Fibroblast of lung (primary cell): Measurements from ENCODE around the gene ACAP3. TPM values are rescaled to one million over a fixed set of nuclear protein-coding genes. Genes with fewer than 3 reads are reported as not detected.

Experiments
- DNase-seq, 2 donors: peaks; one replicate each; pipeline versions ENCODE4 v3.0.0 to v3.0.0-alpha.2; 2010; ENCODE audit warnings: low read depth in 2 of 2
- H2AFZ ChIP-seq: 2 replicates; pipeline ENCODE4 v1.5.1; 2012; ENCODE audit warnings: low read length, control low read depth, inconsistent platforms
- H3K27ac ChIP-seq: 2 replicates; pipeline ENCODE4 v1.5.1; 2011; ENCODE audit warnings: low read length, control low read depth; ENCODE audit not compliant: insufficient read depth
- H3K27me3 ChIP-seq: 2 replicates; pipeline ENCODE4 v1.5.1; 2011; ENCODE audit warnings: mild to moderate bottlenecking, low read length; ENCODE audit not compliant: control insufficient read depth, insufficient read depth
- H3K36me3 ChIP-seq: 2 replicates; pipeline ENCODE4 v1.5.1; 2011; ENCODE audit warnings: low read length; ENCODE audit not compliant: control insufficient read depth, insufficient read depth
- H3K4me1 ChIP-seq: 2 replicates; pipeline ENCODE4 v1.5.1; 2011; ENCODE audit warnings: low read length; ENCODE audit not compliant: control insufficient read depth, insufficient read depth; ENCODE audit errors: extremely low read depth
- H3K4me2 ChIP-seq: 2 replicates; pipeline ENCODE4 v1.5.1; 2011; ENCODE audit warnings: low read length, control low read depth; ENCODE audit not compliant: insufficient read depth; ENCODE audit errors: extremely low read depth
- H3K4me3 ChIP-seq, 4 experiments: fragments of 200-600 bp in 1 of 4; sonication (generic) in 1 of 4; replicated peaks in 1 of 4; 2 replicates each; pipeline ENCODE4 v1.5.1; 2011 to 2016; ENCODE audit warnings: low read length in 4 of 4, low read depth in 3 of 4, mild to moderate bottlenecking in 3 of 4, control low read depth in 2 of 4, inconsistent platforms in 1 of 4, mixed read lengths in 1 of 4; ENCODE audit not compliant: insufficient read depth in 1 of 4; ENCODE audit errors: control extremely low read depth in 1 of 4
- H3K79me2 ChIP-seq: 2 replicates; pipeline ENCODE4 v1.5.1; 2012; ENCODE audit warnings: mild to moderate bottlenecking, low read length, inconsistent platforms; ENCODE audit not compliant: control insufficient read depth, insufficient read depth
- H3K9ac ChIP-seq: 2 replicates; pipeline ENCODE4 v1.5.1; 2011; ENCODE audit warnings: mild to moderate bottlenecking, low read length, control low read depth; ENCODE audit not compliant: insufficient read depth
- H3K9me3 ChIP-seq: 2 replicates; pipeline ENCODE4 v1.5.1; 2012; ENCODE audit warnings: low read depth, low read length; ENCODE audit not compliant: control insufficient read depth, insufficient read depth
- H4K20me1 ChIP-seq: 2 replicates; pipeline ENCODE4 v1.5.1; 2011; ENCODE audit warnings: low read length; ENCODE audit not compliant: control insufficient read depth, insufficient read depth; ENCODE audit errors: extremely low read depth
- EZH2 ChIP-seq: IDR thresholded peaks from 2 replicates; pipeline ENCODE4 v1.5.1; 2012; ENCODE audit warnings: low read length, control low read depth, mild to moderate bottlenecking; ENCODE audit errors: missing control alignments
- polyA plus RNA-seq, 2 donors: library from polyadenylated mRNA; depleted of rRNA in 1 of 2; stranded (reverse) in 1 of 2; unstranded in 1 of 2; fragments of >200 nt; gene quantifications; 2 replicates each; pipeline ENCODE4 v1.2.1, GENCODE V29; 2011 to 2012; ENCODE audit warnings: missing spikeins in 1 of 2
- total RNA-seq: library from RNA; depleted of rRNA; stranded (reverse); fragments of >200 nt; gene quantifications from 2 replicates; pipeline ENCODE4 v1.2.1, GENCODE V29; 2014
- TF ChIP-seq, protein P1 (sequence below), 2 donors: IDR thresholded peaks in 1 of 2; conservative IDR thresholded peaks in 1 of 2; 1 replicate in 1 of 2; 2 replicates in 1 of 2; pipeline ENCODE4 v1.5.1; 2011 to 2012; ENCODE audit warnings: low read length in 2 of 2, control low read depth in 1 of 2, inconsistent platforms in 1 of 2, low read depth in 1 of 2, mild to moderate bottlenecking in 1 of 2

The ACAP3 gene
- total and polyA plus RNA-seq, 2 donors (not counting 1 experiment from before 2014, with no cell fraction given): 15.3 to 50.9 TPM

DNA sequence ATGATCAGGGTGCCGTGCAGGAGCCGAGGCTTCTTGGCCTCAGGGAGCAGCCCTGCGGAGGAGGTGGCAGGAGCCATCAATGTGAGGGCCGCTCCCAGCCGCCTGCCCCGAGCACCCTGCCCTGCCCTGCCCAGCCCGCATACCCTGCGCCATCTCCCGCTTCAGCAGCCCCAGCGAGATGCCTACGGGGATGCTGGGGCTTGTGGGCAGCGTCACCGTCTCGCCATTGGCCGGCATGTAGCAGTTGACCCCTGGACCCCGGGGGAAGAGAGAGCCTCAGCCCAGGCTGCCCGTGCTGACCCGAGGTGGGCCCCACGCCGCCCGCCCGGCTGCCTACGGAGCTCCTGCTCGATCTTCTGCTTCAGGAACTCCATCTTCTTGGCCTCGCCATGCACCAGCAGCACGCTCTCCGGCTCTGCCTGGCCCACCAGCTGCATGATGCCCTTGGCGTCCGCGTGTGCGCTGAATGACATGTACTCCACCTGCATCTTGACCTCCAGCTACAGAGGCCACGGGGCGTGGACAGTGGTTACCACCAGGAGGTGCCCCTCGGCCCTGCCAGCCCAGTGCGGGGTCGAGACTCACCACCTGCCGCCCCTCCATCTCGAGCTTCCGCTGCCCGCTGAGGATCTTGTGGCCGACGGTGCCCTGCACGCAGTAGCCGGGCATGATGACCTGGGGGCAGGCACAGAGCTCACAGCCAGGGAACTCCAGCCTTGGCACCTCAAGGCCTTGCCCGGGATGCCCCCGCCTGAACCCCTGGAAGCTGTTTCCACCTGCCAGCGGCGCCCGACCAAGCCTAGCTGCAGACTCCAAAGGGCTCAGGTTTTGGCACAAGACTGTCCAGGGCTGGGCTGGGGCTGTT is 5.0 kb upstream of the ACAP3 start:
- Histone ChIP-seq H3K36me3 (peaks cover 46% of the 10 kb centered on the region), H4K20me1 (no peaks in the 10 kb centered on the region), H3K9ac (no peak overlapping the region), H3K27ac (no peak overlapping the region), H3K27me3 (no peaks in the 10 kb centered on the region), H3K9me3 (no peaks in the 10 kb centered on the region), H3K4me1 (peaks cover 8% of the 10 kb centered on the region), H3K4me2 (no peak overlapping the region), H3K79me2 (peaks cover 29% of the 10 kb centered on the region), H3K4me3 (no peak overlapping the region), H2AFZ (no peak overlapping the region)
- DNase-seq: no peak
- no peak for TF ChIP-seq EZH2
- TF ChIP-seq, protein P1, sequence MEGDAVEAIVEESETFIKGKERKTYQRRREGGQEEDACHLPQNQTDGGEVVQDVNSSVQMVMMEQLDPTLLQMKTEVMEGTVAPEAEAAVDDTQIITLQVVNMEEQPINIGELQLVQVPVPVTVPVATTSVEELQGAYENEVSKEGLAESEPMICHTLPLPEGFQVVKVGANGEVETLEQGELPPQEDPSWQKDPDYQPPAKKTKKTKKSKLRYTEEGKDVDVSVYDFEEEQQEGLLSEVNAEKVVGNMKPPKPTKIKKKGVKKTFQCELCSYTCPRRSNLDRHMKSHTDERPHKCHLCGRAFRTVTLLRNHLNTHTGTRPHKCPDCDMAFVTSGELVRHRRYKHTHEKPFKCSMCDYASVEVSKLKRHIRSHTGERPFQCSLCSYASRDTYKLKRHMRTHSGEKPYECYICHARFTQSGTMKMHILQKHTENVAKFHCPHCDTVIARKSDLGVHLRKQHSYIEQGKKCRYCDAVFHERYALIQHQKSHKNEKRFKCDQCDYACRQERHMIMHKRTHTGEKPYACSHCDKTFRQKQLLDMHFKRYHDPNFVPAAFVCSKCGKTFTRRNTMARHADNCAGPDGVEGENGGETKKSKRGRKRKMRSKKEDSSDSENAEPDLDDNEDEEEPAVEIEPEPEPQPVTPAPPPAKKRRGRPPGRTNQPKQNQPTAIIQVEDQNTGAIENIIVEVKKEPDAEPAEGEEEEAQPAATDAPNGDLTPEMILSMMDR (conservative IDR thresholded peaks at IDR 0.05 in 1 of 2, IDR thresholded peaks at IDR 0.05 in 1 of 2; ENCODE audit: low read depth in 1 of 2, low read length in 2 of 2): no peak

DNA sequence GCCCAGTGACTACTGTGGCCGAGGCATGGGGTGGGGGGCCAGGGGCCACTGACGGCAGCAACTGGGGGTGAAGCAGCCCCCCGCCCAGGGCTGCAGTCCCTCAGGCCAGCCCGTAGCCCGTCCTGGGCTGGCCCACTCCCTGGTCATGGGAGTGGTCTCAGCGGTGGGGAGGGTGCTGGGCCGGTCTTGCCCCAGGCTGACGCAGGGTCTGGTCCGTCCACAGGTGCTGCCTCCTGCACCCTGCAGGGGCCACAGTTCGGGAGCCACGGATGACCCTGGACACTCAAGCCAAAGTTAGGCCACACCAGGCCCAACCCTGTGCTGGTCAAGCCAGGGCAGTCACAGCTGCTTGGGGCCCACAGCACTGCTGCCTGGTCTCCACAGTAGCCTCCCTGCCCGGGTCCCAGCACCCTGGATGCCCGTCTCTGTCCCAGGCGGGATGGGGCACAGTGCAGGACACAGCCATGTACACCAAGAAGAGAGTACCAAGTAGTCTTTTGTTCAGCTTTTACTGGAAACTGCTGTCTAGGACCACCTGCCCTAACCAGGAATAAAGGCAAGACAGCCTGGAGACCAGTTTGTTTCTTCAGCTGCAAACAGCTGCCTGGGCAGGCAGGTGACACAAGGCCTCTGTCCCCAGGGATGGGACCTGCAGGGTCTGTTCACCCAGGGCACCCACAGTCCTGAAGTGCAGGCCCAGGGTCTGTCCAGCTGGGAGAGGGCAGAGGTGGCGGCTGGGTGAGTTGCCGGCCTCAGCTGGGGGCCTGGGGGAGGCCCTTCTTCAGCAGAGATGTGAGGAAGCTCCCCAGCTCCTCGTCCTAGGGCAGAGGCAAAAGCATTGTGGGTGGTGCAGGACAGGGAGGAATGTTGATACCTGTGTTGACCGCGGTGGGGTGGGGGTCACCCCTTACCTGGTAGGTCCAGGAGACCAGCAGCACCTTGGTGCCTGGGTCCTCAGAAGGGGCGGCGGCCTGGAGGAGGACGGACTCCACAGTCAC is 3.7 kb upstream of the ACAP3 start:
- peaks cover 46% of the 10 kb centered on the region for H3K36me3 ChIP-seq
- H4K20me1 ChIP-seq: no peaks in the 10 kb centered on the region
- H3K9me3 ChIP-seq: no peaks in the 10 kb centered on the region
- peaks cover 31% of the 10 kb centered on the region for H3K79me2 ChIP-seq
- no peak for DNase-seq
- no peak overlapping the region for H3K4me3 ChIP-seq
- H3K4me1 ChIP-seq: peaks cover 6% of the 10 kb centered on the region
- H3K27ac ChIP-seq: no peak overlapping the region
- no peak overlapping the region for H3K9ac ChIP-seq
- no peak overlapping the region for H2AFZ ChIP-seq
- no peak for TF ChIP-seq EZH2
- TF ChIP-seq, protein P1 (conservative IDR thresholded peaks at IDR 0.05 in 1 of 2, IDR thresholded peaks at IDR 0.05 in 1 of 2; ENCODE audit: low read depth in 1 of 2, low read length in 2 of 2): no peak
- no peak overlapping the region for H3K4me2 ChIP-seq
- no peaks in the 10 kb centered on the region for H3K27me3 ChIP-seq

DNA sequence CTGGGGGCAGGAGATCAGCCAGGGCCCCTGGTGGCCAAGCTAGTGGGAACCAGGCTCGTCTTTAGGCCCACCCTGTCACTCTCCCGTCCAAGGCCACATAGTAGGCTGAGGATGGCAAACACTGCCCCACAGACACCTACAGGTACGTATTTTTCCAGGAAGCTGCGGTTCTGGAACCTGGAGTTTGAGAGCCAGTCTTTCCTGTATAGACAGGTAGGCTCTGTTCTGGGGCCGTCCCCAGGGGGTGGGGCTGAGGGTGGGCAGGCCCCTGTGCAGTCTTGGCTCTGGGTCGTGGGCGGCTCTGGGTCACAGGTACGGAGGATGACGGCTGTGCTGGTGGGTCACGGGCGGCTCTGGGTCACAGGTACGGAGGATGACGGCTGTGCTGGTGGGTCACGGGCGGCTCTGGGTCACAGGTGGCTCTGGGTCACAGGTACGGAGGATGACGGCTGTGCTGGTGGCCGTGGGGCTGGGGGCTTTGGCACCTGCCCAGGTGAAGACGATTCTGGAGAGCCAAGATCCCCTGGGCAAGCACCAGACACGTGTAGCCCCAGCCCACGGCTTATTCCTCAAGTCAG is 2.8 kb upstream of the ACAP3 start:
- H3K79me2 ChIP-seq: peaks cover 35% of the 10 kb centered on the region
- no peak overlapping the region for H2AFZ ChIP-seq
- H3K4me1 ChIP-seq: peaks cover 11% of the 10 kb centered on the region
- H3K4me2 ChIP-seq: no peak overlapping the region
- no peaks in the 10 kb centered on the region for H4K20me1 ChIP-seq
- H3K4me3 ChIP-seq: no peak overlapping the region
- H3K9ac ChIP-seq: no peak overlapping the region
- no peak overlapping the region for H3K27ac ChIP-seq
- DNase-seq: no peak
- TF ChIP-seq, protein P1 (conservative IDR thresholded peaks at IDR 0.05 in 1 of 2, IDR thresholded peaks at IDR 0.05 in 1 of 2; ENCODE audit: low read depth in 1 of 2, low read length in 2 of 2): no peak
- no peak for TF ChIP-seq EZH2
- peaks cover 43% of the 10 kb centered on the region for H3K36me3 ChIP-seq
- no peaks in the 10 kb centered on the region for H3K27me3 ChIP-seq
- no peaks in the 10 kb centered on the region for H3K9me3 ChIP-seq
